HK-2 (cell line): Measurements from ENCODE around the gene MAPK11.

Experiments
- DNase-seq: peaks from one replicate; pipeline ENCODE4 v3.0.0-alpha.2; 2018; ENCODE audit not compliant: unreplicated experiment

Gene MAPK11

DNA sequence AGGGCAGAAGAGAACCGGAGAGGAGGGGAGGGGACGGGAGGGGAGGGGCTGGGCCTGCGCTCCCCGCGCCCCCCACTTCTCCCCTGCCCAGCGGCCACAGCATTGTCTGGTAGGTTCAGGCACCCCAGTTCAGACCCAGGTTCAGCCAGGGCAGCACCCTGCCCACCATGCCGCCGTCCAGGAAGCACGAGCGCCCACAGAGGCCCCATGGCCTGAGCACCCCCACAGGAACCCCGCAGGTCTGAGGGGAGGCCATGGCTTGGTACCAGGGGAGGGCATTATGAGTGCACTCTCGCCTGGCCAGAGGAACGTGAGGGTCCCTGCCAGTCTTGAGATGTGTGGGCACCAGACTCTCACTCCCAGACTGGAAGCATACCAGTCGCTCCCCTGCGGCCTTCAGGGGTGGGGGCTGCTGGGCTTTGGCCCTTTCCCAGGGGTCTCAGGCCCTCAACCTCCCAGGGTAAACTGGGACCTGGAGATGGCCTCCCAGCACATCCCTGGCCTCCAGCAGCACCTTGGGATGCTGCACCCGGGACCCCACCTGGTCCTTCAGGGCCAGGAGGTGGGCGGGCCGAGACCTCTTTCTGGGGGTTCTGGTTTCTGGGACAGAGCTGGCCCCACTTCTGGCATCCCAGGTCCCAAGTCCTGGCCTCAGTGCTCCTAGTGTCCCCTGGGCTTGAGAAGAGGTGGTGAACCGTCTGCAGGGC is 37.9 kb upstream of the MAPK11 start:
- DNase-seq: no peak

DNA sequence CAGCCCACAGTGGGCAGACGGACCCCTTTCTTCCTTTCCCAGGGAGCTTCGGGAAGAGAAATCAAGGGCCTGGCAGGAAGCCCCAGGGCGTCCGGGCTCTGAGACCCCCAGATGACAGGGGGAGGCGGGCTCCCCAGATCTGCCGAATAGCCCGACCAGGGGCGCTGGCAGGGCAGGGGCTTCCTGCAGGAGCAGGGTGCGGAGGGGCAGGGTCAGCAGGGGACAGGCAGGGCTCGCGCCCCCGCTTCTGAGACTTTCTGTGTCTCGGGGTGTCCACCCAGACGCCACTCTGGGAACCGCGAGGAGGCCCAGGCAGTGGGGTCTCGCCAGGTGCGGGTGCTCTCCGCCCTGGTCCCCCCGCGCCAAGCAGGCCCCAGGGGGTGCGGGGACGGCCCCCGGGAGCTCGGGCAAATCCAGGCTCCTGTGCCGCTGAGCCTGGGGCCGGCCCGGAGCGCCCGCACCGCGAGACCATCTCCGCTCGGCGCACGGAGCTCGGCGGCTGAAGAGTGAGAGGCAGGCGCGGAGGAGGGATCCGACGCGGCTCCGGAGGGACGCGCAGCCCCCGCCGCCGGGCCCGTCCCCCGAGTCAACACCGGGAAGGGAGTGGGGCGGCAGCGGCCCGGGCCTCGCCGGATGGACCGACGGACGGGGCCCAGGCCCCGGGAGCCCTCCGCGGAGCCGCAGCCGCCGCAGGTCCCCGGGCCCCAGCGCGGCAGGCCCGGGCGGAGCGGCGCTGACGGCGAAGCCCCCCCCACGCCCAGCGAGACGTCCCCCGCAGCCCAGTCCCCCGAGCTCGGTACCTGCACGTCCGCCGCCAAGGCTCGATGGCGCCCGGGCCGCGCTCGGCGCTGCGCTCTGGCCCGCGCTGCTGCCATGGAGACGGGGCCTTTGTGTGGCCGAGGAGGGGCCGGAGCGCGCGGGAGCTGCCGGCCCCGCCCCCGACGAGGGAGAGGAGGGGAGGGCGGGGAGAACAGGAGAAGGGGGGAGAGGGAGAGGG is 36.9 kb upstream of the MAPK11 start, which contains the start of gene PLXNB2:
TSS of gene PLXNB2 (minus strand) at position 894 of the 997 bp plus-strand sequence. CDS start 17,062 bp downstream, outside the sequence.
- DNase-seq: peak; percentile 57

DNA sequence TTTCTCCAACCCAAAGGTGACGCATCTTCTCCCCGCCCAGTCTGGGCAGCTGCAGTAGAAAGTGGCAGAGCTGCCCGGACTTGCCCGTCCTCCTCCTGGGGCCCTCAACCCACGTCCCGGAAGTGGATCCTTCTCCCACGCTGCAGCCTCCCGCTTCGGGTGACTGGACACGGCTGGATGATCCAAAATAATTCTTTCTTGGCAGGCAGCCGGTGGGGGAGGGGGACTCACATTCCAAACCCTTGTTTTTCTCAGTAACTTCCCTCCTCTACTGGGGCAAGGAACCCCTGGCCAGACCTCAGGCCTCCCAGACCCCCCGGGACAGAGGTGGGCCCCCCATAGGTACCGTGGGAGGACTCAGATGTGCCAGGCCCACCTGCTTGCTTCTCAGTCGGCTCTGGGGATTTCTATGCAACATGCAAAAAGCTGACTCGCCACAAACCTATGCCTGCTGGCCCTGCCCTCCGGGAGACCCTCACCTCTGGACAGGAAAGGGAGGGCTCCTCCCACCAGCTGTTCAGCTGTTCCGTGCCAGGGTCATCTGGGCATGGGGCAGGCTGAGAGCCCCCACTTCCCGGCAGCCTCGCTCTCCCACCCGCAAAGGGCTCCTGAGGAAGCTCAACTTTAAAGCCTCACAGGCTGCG is 35.9 kb upstream of the MAPK11 start:
- DNase-seq: peak; percentile 95

DNA sequence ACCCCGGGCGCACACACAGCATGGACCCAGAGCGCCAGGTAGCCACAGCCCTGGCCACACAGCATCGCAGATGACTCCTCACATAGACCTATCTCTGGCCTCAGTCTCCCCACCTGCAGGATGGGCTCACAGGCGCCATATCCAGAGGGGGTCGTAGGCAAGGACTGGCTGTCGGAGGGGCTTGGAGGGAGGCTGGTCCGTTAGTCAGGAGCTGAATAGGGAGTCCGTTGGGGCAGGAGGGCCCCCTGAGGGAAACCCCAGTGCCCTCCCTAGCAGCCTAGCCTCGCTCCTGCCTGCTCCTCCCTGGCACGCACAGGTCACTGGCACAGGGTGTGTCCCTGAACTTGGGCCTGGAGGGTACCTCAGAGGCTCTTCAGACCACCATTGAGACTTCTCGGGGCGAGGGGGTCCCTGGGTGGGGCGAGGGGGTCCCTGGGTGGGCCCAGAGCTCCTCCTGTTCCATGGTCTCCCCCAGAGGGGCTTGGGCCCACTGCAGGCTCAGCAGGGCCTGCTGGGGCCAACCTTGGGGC is 35.3 kb upstream of the MAPK11 start:
- DNase-seq: no peak

DNA sequence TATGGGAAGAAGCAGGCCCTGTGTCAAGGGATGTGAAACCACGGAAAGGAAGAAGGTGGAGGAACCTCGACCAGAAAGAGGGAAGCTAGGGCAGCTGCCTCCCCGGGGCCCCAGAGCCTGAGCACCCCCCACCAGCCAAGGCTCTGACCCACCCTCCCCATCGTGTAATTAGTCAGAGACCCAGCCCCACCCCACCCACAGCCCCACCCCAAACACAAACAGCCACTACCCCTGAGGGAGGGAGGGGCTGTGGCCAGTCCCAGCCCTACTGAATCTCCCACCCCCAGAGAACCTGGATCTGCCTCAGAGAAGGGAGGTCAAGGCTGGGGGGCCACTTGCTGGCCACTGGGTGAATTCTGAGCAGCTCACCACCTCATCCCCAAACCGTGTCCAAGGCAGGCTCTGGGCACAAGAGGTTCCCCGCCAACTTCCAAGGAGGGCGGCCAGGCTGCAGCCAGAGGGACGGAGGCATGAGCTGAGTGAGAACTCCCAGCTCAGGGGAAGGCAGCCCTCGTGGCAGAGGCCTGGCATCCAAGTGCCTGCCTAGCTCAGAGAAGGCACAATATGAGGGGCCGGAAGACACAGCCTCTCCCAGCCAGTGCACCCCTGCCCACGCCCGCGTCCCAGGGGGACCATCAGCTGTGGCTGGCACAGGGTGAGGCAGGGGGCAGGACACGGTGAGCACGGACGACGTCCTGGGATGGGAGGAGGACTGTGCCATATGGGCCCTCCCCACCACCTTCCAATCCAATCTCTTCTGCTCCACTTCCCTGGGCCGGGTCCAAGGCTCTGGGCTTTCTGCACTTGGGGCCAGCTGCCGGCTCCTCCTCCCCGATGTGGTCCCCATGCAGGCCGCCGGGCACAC is 34.6 kb upstream of the MAPK11 start:
- DNase-seq: no peak

DNA sequence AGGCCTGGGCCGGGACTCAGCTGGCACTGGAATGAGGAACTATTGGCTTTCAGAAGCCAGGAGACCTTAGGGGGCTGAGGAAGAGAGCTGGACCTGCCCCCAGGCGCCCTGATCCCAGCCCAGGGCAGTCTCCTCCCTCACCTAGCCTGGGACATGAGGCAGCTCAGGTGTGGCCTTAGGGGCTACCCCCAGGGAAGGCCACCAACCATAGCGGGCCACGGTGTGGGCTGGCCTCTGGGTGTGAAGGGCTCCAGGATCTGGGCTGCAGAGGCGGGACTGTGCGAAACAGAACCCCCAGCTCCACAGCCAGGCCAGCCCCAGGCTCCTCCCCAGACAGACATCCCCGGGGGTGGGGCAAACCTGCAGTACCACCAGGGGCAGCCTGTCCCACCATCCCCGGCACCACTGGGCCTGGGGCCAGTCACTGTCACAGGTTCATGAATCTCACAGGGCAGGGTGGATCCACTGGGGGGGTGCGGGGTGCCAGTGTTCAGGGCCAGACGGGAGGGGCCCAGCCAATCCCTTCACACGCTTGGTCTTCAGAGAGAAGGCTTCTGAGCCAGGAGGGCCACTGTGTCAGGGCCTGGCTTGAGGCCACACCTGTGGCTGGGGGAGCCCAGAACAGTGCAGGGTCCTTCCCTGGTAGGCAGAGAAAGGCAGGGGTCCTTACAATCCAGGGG is 33.8 kb upstream of the MAPK11 start:
- DNase-seq: peak; percentile 61

DNA sequence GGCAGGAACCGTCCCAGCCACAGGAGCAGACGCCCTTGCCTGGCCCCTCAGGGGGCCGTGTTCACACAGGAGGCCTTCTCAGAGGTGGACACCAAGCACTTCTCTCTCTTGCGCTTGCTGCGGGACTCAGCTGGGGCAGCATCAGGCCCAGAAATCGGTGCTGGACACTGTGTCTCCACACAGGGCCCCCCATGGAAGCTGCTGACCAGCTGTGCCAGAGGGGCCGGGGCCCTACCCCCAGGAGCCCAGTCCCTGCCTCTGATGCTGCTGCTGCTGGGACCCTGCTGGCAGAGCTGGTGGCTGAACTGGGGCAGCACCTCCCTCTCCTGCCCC is 33.3 kb upstream of the MAPK11 start:
- DNase-seq: no peak

DNA sequence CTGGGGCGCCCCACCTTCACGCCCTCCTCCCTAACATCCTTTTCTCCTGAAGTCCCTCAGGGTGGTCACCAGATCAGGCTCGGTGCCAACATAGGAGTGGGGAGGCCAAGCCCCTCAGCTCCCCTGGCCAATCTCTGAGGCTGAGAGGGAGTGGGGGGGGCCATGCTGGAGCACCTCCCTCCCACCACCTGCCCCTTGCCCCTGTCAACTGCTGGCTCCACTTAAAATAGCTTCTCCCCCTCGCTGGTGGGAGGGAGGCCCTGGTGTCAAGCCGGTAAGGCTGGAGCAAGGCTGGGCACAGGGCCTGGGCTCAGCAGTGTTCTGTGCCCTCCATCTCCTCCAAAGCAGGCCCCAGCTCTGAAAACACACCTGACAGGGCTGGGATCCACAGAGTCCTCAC is 32.4 kb upstream of the MAPK11 start:
- DNase-seq: no peak

DNA sequence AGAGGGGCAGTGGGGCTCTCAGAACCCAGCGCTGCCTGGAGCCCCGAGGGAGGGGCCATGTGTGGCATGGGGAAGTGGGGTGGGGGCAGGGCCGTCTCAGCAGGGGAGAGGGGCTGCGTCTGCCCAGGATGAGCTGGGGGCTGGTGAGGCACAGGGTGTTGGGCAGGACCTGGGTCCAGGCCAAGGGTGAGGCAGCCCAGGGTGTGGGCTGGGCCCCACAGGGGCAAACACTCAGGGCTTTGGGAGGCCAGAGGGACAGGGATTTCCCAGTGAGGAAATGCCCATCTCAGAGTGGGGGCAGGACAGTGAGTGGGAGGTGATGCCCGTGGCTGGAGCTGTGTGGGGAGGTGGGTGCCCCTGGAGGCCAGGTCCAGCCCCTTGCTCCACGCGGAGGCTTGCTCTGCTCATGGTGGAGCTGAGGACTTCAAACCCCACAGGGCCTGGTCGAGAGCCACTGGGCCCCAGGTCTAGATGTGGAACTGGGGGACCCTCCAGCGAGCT is 31.9 kb upstream of the MAPK11 start:
- DNase-seq: peak; percentile 42

DNA sequence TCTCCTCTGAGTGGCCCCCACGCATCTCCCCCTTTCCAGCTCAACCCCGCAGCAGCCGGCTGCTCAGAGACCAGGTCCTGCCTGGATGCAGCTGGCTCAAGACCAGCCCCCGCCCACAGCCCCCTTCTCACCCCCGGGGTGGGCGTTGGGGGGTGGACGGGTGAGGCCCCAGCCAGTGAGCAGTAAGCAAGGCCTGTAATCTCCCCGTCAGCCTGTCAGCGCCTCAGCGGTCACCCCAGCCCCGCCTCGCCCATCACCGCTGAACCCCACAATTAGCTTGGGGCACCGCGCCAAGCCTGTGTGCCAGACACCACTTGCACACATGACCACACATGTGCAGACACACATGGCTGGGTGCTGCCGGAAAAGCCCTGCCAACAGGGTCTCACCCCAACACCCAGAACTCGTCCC is 31.4 kb upstream of the MAPK11 start:
- no peak for DNase-seq

DNA sequence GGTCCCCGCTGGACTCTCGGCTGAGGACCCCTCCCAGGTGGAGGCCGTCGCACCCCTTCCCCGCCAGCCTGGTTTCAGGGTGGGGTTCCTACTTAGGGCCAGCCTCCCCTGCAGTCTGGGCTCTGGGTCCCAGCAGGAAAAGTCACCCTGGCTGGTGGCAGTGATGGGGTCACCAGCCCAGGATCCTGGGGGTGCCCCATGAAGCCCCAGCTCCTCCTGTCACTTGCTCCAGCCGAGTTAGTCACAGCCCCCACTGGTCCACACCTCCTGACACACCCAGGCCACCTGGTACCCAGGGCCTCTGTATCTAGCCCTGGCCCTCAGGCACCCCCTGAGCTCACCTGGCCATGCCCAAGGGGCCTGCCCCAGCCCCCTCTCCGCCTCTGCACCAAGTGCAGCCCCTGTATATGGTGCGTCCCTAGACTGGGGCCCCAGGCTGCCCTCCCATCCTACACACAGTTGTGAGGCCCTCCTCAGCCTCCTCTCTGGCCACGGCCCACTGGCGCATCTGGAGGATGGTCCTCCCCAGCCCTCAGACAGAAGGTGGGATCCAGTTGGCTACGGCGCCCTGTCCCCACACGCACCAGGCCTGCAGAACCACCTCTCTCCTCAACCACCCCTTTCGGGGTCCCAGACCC is 30.6 kb upstream of the MAPK11 start:
- no peak for DNase-seq

DNA sequence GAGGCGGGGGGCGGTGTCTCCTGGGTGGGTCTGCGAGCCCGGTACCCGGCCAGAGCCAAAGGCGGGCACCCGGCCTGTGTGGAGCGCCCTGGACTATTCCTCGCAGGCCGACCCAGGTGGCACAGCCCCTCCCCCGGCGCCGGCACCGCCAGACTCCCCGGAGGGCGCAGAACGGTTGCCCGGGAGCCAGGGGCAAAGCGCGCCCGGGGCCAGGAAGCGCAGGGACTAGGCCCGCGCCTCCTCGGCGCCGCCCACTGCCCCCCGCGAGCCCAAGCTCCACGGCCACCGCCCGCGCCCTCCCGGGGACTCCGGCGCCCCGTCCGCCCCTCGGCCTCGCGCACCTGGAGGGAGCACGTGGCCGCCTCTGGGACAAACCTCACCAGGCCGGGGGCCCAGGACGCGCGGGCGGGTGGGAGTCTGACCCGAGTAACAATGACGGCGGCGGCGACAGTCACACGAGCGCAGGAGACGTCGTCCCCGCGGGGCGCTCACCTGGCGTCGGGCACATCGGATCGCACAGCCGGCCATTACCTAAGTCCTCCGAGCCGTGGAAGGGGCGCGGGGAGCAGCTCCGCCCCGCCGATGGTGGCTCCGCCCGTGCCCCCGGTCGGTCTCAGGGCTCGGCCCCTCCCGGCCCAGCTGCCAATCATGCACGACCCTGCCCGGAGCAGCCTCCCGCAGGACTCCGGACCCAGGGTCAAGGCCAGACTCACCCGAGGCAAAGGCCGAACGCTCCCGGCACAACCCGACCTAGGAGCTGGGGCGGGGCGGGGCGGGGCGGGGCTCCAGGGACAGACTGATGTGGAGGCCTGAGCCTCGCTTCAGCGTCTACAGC is 29.8 kb upstream of the MAPK11 start:
- no peak for DNase-seq

DNA sequence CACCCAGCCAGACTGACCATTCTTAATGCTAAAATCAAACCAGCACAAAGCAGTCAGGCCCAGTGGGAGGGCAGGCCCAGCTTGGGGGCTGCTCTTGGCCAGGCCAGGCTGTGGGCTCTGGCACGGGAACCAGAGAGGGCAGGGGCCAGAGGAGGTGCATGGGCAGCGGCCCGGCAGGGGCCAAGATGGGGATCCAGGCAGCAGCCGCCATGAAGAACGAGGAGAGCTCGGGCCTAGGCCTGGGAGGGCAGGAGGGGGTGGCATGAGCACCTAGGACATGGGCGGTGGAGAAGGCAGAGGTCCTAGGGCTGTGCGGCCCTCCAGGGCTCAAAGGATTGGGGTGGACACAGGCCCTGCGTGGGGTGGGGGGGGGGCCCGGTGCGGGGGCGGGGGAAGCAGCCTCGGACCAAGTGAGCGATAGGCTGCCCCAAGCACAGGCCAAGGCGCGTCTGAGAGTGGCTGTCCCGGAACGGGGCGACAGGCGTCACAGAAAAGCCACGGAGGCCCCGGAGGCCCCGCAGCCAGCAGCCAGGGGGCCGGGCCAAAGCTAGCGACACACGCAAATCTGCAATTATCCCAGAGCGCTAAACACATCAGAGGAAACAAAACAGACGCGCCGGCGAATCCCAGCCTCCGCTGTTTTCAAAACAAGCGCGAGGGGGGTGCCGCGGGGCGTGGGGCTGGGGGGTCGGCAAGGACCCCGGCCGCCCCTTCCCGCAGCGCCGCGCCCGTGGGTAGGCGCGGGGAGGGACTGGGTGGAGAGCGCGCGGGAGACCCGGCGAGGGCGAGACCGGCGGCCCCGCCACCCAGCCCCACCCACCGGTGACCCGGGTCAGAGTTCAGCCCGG is 29.0 kb upstream of the MAPK11 start:
- no peak for DNase-seq

DNA sequence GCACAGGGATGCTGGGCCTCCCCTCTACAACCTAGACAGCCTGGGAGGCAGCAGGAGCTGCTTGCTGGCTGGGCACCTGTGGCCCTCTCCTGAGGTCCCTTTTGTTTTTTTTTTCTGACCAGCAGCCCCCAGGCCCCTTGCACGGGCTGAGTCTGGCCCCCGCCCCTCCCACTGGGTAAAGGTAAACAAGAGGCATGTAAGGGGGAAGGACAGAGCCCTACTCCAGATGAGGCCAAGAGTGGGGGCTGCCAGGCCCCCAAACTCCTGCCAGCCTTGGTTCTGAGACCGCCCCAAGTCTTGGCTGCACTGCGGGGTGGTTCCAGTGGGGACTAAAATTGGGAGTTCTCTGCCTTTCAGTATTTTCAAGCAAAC is 28.1 kb upstream of the MAPK11 start:
- no peak for DNase-seq

DNA sequence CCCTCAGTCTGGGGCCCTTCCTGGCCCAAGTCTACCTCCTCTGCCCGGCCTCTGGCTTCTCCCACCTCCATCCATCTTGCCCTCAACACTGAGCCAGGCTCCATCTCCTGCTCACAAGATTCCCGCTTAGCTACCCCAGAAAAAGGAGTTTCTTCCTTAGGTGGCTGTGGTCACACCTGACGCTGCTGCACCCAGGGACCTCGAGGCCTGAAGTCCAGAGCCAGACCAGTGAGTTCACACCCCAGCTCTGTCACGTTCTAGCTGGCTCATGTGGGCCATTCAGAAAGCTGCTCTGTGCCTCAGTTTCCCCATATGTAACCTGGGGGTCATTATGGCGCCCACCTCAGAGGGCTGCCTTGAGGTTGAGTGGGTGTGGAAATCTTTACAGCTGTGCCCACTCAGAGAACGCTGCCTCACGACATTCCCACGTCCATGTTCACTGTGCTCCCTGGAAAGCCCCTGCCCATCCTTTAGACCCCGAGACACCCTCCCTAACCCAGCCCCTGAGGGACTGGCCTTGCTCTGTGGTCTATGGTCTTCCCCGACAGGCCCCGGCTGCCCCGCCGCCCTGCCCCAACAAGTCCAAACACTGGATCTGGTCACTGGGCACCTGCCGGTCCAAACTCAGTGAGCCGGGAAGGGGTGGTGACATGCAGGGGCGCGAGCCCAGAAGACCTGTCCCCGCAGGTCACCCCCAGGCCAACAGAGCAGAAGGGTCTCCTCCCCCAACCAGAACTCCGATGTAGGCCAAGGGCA is 27.5 kb upstream of the MAPK11 start:
- no peak for DNase-seq

DNA sequence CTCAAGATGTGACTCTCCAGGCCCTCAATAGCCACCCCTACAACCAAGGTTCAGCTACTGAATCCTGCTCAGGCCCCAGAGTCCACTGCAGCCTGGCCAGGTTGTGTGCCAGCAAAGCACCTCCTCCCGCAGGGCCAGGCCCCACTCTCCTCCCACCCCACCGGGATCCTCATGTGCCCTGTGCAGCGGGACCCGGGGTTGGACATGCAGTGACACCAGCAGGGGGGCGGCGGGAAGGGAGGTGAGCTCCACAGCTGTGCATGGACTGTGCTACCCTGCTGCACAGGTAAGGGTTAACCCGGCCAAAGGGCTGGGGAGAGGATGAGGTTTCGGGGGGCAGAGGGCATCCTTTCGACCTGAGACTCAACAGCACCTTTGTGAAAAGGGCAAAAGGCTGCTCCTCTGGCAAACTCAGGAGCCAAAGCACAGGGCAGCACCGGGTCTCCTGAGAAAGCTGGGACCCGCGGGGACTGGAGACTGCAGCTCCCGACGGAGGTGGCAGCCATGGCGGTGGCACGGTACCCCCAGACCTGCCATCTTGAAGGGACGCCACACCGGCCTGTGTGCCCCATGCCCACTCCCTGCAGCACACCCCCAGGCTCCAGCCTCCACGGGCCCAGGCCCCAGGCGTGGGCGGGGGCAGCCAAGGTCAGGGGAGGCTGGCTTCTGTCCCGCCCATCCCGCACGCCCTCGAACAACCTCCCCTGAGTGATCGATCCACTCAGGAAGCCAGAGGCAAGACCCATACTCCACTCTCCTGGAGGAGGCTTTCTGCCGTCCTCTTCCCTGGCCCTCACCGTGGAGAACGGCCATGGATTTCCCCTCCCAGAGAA is 26.7 kb upstream of the MAPK11 start:
- DNase-seq: no peak

DNA sequence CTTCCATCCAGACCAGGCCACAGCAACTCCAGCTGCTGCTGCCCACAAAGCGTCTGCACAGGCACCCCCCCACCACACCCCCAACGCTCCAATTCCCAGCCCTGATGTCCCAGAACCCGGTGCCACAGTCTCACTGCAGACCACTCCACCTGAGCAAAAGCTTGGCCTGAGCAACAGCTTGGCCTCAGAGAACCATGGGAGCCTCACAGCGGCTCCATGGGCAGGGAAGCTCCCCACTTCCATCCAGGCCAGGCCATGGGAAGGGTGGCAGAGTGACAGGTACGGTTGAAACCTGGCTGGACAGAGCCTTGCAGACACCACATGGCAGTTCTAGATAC is 24.1 kb upstream of the MAPK11 start:
- no peak for DNase-seq
